ENCODE data around the gene GOLGA2. TPM values are rescaled to one million over a fixed set of nuclear protein-coding genes. Genes with fewer than 3 reads are reported as not detected.

The GOLGA2 gene
- total and polyA plus RNA-seq, 2 donors (not counting 1 experiment from before 2014, with no cell fraction given), result 23.2 to 87.3 TPM

DNA sequence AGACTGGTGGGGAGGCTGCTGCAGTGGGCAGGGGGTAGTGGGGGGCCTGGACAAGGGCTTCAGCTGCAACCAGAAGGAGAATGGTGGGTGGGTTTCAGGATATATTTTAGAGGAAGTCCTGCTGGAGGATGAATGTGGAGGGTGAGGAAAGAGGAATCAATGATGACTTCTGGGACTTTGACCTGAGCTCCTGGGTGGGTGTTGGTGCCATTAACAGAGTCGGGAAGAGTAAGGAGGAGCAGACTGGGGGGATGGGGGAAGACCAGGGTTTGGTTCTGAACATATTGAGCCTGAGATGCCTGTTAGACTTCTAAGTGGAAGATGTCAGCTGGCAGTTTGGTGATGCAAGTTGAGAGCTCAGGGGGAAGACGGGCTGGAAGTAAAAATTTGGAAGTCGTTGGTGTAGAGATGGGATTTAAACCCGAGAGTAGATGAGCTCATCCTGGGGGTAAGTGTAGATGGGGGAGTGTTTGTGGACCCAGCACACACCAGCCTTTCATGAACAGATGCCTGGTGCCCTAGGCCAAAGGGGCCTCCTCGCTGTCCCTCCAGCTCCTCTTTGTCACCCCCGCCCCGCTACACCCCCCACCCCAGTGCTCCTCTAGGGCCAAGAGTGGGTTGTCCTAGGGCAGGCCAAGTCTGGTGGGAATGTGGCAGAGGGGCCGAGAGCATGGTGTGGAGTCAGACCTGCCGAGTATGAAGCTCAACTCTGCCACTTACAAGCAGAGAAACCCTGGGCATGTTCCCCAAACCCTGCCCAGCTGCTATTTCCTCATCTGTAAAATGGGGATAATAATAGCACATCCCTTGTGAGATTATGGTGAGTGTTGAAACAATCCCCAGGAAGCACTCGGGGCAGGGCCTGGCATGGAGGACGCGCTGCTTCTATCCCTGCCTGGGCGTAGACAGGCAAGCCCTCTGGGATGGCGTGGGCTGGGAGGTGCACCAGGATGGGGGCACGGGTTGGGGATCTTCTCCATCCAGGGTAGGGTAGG, 68.6 kb downstream of the GOLGA2 start:
- no peak overlapping the region for H3K9ac ChIP-seq (ENCODE audit: low read length)
- peaks cover 12 to 16% of the 10 kb centered on the region in 2 donors for H3K4me1 ChIP-seq (ENCODE audit: control insufficient read depth in 2 of 2, insufficient read depth in 2 of 2, low read length in 2 of 2)
- Mint-ChIP-seq H3K4me3 (no peak overlapping the region), H3K27me3 (peaks cover 42% of the 10 kb centered on the region), H3K27ac (no peak overlapping the region), H3K4me1 (peaks cover 9% of the 10 kb centered on the region), H3K9me3 (ENCODE audit: insufficient read depth) (no peaks in the 10 kb centered on the region)
- TF ChIP-seq, protein P1, sequence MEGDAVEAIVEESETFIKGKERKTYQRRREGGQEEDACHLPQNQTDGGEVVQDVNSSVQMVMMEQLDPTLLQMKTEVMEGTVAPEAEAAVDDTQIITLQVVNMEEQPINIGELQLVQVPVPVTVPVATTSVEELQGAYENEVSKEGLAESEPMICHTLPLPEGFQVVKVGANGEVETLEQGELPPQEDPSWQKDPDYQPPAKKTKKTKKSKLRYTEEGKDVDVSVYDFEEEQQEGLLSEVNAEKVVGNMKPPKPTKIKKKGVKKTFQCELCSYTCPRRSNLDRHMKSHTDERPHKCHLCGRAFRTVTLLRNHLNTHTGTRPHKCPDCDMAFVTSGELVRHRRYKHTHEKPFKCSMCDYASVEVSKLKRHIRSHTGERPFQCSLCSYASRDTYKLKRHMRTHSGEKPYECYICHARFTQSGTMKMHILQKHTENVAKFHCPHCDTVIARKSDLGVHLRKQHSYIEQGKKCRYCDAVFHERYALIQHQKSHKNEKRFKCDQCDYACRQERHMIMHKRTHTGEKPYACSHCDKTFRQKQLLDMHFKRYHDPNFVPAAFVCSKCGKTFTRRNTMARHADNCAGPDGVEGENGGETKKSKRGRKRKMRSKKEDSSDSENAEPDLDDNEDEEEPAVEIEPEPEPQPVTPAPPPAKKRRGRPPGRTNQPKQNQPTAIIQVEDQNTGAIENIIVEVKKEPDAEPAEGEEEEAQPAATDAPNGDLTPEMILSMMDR (IDR thresholded peaks at IDR 0.05), result no peak
- no peak for TF ChIP-seq EZH2 (IDR thresholded peaks at IDR 0.05; ENCODE audit: borderline replicate concordance, insufficient read depth, low read depth, low read length, poor library complexity, severe bottlenecking)
- ATAC-seq (ENCODE audit: low read depth), result no peak
- H3K36me3 ChIP-seq (replicated peaks in 1 of 2; ENCODE audit: control extremely low read depth in 1 of 2, control insufficient read depth in 1 of 2, extremely low read depth in 1 of 2, insufficient read depth in 2 of 2, low read length in 1 of 2), result no peaks in the 10 kb centered on the region
- DNase-seq, result no peak
- no peak overlapping the region for H3K4me2 ChIP-seq (replicated peaks; ENCODE audit: low read depth, low read length, poor library complexity, severe bottlenecking)
- ChIA-PET CTCF (interaction anchor here (0.6 to 1.0 kb wide), 3 partner anchors 9 to 234 kb away, joined by 3 to 5 read pairs (median 4); no protein-coding TSS in a partner anchor), POLR2A (interaction anchor here (0.6 to 0.7 kb wide), 3 partner anchors 8 to 24 kb away, joined by 3 to 8 read pairs (median 3); no protein-coding TSS in a partner anchor)
- peaks cover 0 to 38% (median 8%) of the 10 kb centered on the region in 4 experiments for H3K27me3 ChIP-seq (replicated peaks in 1 of 4; ENCODE audit: control extremely low read depth in 1 of 4, control insufficient read depth in 3 of 4, insufficient read depth in 4 of 4, low read length in 3 of 4)
- H3K27ac ChIP-seq (ENCODE audit: low read length in 2 of 2), result no peak overlapping the region
- H3K4me3 ChIP-seq (ENCODE audit: control extremely low read depth in 1 of 5, extremely low read depth in 1 of 5, insufficient read depth in 1 of 5, low read depth in 2 of 5, low read length in 4 of 5), result no peak overlapping the region
- intact Hi-C loops (cut with micrococcal nuclease), result no loop called here
- no peak overlapping the region for H2AFZ ChIP-seq (ENCODE audit: insufficient read depth, low read depth, low read length, poor library complexity, severe bottlenecking)
- no peaks in the 10 kb centered on the region for H3K79me2 ChIP-seq (ENCODE audit: control insufficient read depth, insufficient read depth, low read length)
- 96% methylated on average over 8 of the region's 15 CpGs for WGBS (ENCODE audit: insufficient coverage)
- no peaks in the 10 kb centered on the region for H4K20me1 ChIP-seq (ENCODE audit: control insufficient read depth, insufficient read depth, low read length, poor library complexity, severe bottlenecking)
- no peaks in the 10 kb centered on the region for H3K9me3 ChIP-seq (ENCODE audit: control extremely low read depth in 1 of 3, control insufficient read depth in 2 of 3, insufficient read depth in 1 of 3, low read length in 2 of 3)
